CD14-positive monocyte (primary cell): ENCODE data around the gene GPC6. TPM values are rescaled to one million over a fixed set of nuclear protein-coding genes. Genes with fewer than 3 reads are reported as not detected.

ENCODE experiments used
- DNase-seq, 3 donors: peaks; one replicate each; pipeline ENCODE4 v3.0.0-alpha.2; 2011 to 2022
- H2AFZ ChIP-seq: 2 replicates; pipeline ENCODE4 v1.6.0; 2012; ENCODE audit warnings: mild to moderate bottlenecking, low read depth, low read length, inconsistent platforms; ENCODE audit not compliant: insufficient read depth, poor library complexity, severe bottlenecking
- H3K27ac ChIP-seq, 2 donors: 1 replicate in 1 of 2; 2 replicates in 1 of 2; pipeline ENCODE4 v1.5.1; 2012 to 2013; ENCODE audit warnings: low read length in 2 of 2, control low read depth in 1 of 2, inconsistent platforms in 1 of 2, low read depth in 1 of 2, mild to moderate bottlenecking in 1 of 2
- H3K27me3 ChIP-seq, 2 donors: one replicate each; pipeline versions ENCODE4 v1.6.0 to v1.6.1; 2011 to 2013; ENCODE audit warnings: low read length in 2 of 2; ENCODE audit not compliant: control insufficient read depth in 2 of 2, insufficient read depth in 2 of 2
- H3K36me3 ChIP-seq, 2 donors: replicated peaks in 1 of 2; 1 replicate in 1 of 2; 2 replicates in 1 of 2; pipeline versions ENCODE4 v1.5.1 to v1.6.1; 2012 to 2013; ENCODE audit warnings: low read length in 2 of 2, control low read depth in 1 of 2, inconsistent platforms in 1 of 2, mild to moderate bottlenecking in 1 of 2; ENCODE audit not compliant: insufficient read depth in 2 of 2, control insufficient read depth in 1 of 2
- H3K4me1 ChIP-seq, 2 donors: 1 replicate in 1 of 2; 2 replicates in 1 of 2; pipeline versions ENCODE4 v1.5.1 to v1.6.1; 2012 to 2013; ENCODE audit warnings: low read length in 2 of 2, control low read depth in 1 of 2, inconsistent platforms in 1 of 2, mild to moderate bottlenecking in 1 of 2, moderate library complexity in 1 of 2; ENCODE audit not compliant: insufficient read depth in 2 of 2, control insufficient read depth in 1 of 2
- H3K4me2 ChIP-seq: replicated peaks from 2 replicates; pipeline ENCODE3; 2012; ENCODE audit warnings: low read length, moderate library complexity, mild to moderate bottlenecking; ENCODE audit not compliant: poor library complexity, severe bottlenecking; ENCODE audit errors: extremely low read depth
- H3K4me3 ChIP-seq, 3 experiments: fragments of 200-600 bp in 1 of 3; sonication (generic) in 1 of 3; replicated peaks in 1 of 3; 1 replicate in 2 of 3; 2 replicates in 1 of 3; pipeline ENCODE4 v1.5.1; 2011 to 2013; ENCODE audit warnings: low read length in 3 of 3, mild to moderate bottlenecking in 3 of 3, control low read depth in 2 of 3, low read depth in 2 of 3, inconsistent platforms in 1 of 3, moderate library complexity in 1 of 3
- H3K79me2 ChIP-seq: 2 replicates; pipeline ENCODE4 v1.6.0; 2012; ENCODE audit warnings: mild to moderate bottlenecking, control low read depth, inconsistent platforms, low read length, moderate library complexity; ENCODE audit not compliant: insufficient read depth
- H3K9ac ChIP-seq: 2 replicates; pipeline ENCODE4 v1.6.0; 2017; ENCODE audit warnings: low read length, mild to moderate bottlenecking; ENCODE audit not compliant: insufficient read depth, poor library complexity, severe bottlenecking
- H3K9me3 ChIP-seq, 2 donors: replicated peaks in 1 of 2; 1 replicate in 1 of 2; 2 replicates in 1 of 2; pipeline versions ENCODE4 v1.5.1 to v1.6.1; 2012 to 2013; ENCODE audit warnings: low read length in 2 of 2, control low read depth in 1 of 2; ENCODE audit not compliant: control insufficient read depth in 1 of 2, insufficient read depth in 1 of 2
- H4K20me1 ChIP-seq: 2 replicates; pipeline ENCODE4 v1.6.0; 2012; ENCODE audit warnings: mild to moderate bottlenecking, low read length, control low read depth, moderate library complexity; ENCODE audit not compliant: insufficient read depth
- H3K27ac Mint-ChIP-seq, 7 donors: one replicate each; pipeline ENCODE4 v1.8.0; 2020; ENCODE audit warnings: mild to moderate bottlenecking in 7 of 7, mixed read lengths in 7 of 7, moderate library complexity in 6 of 7, inconsistent platforms in 2 of 7
- H3K27me3 Mint-ChIP-seq, 3 donors: one replicate each; pipeline ENCODE4 v1.8.0; 2021 to 2022; ENCODE audit warnings: low read depth in 3 of 3, mild to moderate bottlenecking in 3 of 3, mixed read lengths in 3 of 3, moderate library complexity in 3 of 3, inconsistent platforms in 1 of 3
- H3K36me3 Mint-ChIP-seq, 2 donors: one replicate each; pipeline ENCODE4 v1.8.0; 2020; ENCODE audit warnings: mixed read lengths in 2 of 2, inconsistent platforms in 1 of 2, mild to moderate bottlenecking in 1 of 2
- H3K4me1 Mint-ChIP-seq: one replicate; pipeline ENCODE4 v1.8.0; 2020; ENCODE audit warnings: mild to moderate bottlenecking, mixed read lengths
- H3K4me3 Mint-ChIP-seq, 2 donors: one replicate each; pipeline ENCODE4 v1.8.0; 2020; ENCODE audit warnings: mild to moderate bottlenecking in 2 of 2, mixed read lengths in 2 of 2, moderate library complexity in 1 of 2
- H3K9me3 Mint-ChIP-seq, 7 donors: one replicate each; pipeline ENCODE4 v1.8.0; 2020 to 2022; ENCODE audit warnings: mixed read lengths in 7 of 7, mild to moderate bottlenecking in 6 of 7, moderate library complexity in 6 of 7, inconsistent platforms in 2 of 7
- CTCF ChIP-seq: fragments of 200-600 bp; IDR thresholded peaks from one replicate; pipeline ENCODE4 v1.8.0; 2022; ENCODE audit warnings: antibody characterized with exemption, mild to moderate bottlenecking
- WGBS: methylation state at CpG from one replicate; pipeline ENCODE4 v1.1.5; 2013; ENCODE audit warnings: missing lambda C conversion rate; ENCODE audit not compliant: insufficient coverage; 5-methylcytosine and 5-hydroxymethylcytosine counted together
- intact Hi-C, 2 donors: fragments of 100-400 bp; cut with micrococcal nuclease; formaldehyde crosslinking; loops; one replicate each; pipeline versions ENCODE4 v1.15.0 to v1.15.1; 2023
- polyA plus RNA-seq, 3 donors: library from polyadenylated mRNA; depleted of rRNA in 1 of 3; unstranded in 2 of 3; stranded (reverse) in 1 of 3; fragments of 300-500 nt in 2 of 3; fragments of >200 nt in 1 of 3; fragmentation: Illumina TruSeq in 2 of 3; gene quantifications; 1 replicate in 2 of 3; 2 replicates in 1 of 3; pipeline ENCODE4 v1.2.3, GENCODE V29; 2012 to 2021

GPC6 gene
- polyA plus RNA-seq, 3 donors = not detected

GRCh38 chr13:93876236-93876635 lies 649.6 kb downstream of the GPC6 start:
- no peak for DNase-seq
- H3K27me3 ChIP-seq = no peaks in the 10 kb centered on the region
- intact Hi-C loops = no loop called here
- Mint-ChIP-seq H3K27me3 (peaks cover 0 to 3% (median 0%) of the 10 kb centered on the region in 3 donors), H3K4me1 (no peaks in the 10 kb centered on the region), H3K9me3 (peaks cover 0 to 10% (median 6%) of the 10 kb centered on the region in 7 donors), H3K36me3 (no peaks in the 10 kb centered on the region), H3K4me3 (no peak overlapping the region), H3K27ac (no peak overlapping the region)
- no peak overlapping the region for H3K4me3 ChIP-seq
- H3K9me3 ChIP-seq = peaks cover 4 to 6% of the 10 kb centered on the region in 2 donors
- no peak overlapping the region for H3K9ac ChIP-seq
- no peaks in the 10 kb centered on the region for H3K4me1 ChIP-seq
- no peak overlapping the region for H2AFZ ChIP-seq
- no peaks in the 10 kb centered on the region for H3K36me3 ChIP-seq
- no peaks in the 10 kb centered on the region for H3K79me2 ChIP-seq
- TF ChIP-seq CTCF = no peak
- no peaks in the 10 kb centered on the region for H4K20me1 ChIP-seq
- no peak overlapping the region for H3K4me2 ChIP-seq
- WGBS = no CpG with 5 or more reads among the region's 3 CpGs
- no peak overlapping the region for H3K27ac ChIP-seq

- Histone ChIP-seq H3K79me2 (no peaks in the 10 kb centered on the region), H3K4me1 (no peaks in the 10 kb centered on the region), H3K9ac (no peak overlapping the region), H3K36me3 (no peaks in the 10 kb centered on the region), H3K9me3 (peaks cover 4 to 6% of the 10 kb centered on the region in 2 donors), H2AFZ (no peak overlapping the region), H3K4me3 (no peak overlapping the region), H3K27me3 (no peaks in the 10 kb centered on the region), H3K4me2 (no peak overlapping the region), H4K20me1 (no peaks in the 10 kb centered on the region), H3K27ac (no peak overlapping the region)
- no peak for TF ChIP-seq CTCF
- Mint-ChIP-seq H3K36me3 (no peaks in the 10 kb centered on the region), H3K27ac (no peak overlapping the region), H3K4me1 (no peaks in the 10 kb centered on the region), H3K27me3 (no peaks in the 10 kb centered on the region), H3K4me3 (no peak overlapping the region), H3K9me3 (peaks cover 0 to 11% (median 5%) of the 10 kb centered on the region in 7 donors)
- no CpG with 5 or more reads among the region's 2 CpGs for WGBS
- intact Hi-C loops = no loop called here
- DNase-seq = no peak
These were observed 652.1 kb downstream of the GPC6 start for GRCh38 chr13:93878675-93879074.
